Mammary epithelial cell (primary cell): ENCODE measurements around the gene CHRD.

Experiments
- CTCF ChIP-seq, 2 donors: IDR thresholded peaks in 1 of 2; conservative IDR thresholded peaks in 1 of 2; 2 replicates each; pipeline ENCODE4 v1.5.1; 2011 to 2012; ENCODE audit warnings: inconsistent platforms in 2 of 2, low read length in 2 of 2, mild to moderate bottlenecking in 2 of 2, control low read depth in 1 of 2, low read depth in 1 of 2; ENCODE audit not compliant: insufficient read depth in 1 of 2; ENCODE audit errors: extremely low read depth in 1 of 2
- EZH2 ChIP-seq: IDR thresholded peaks from 2 replicates; pipeline ENCODE4 v1.6.1; 2012; ENCODE audit warnings: low read length, inconsistent platforms, borderline replicate concordance

GRCh38 chr3:184338511-184338945 is 41.3 kb upstream of the CHRD start:
- TF ChIP-seq EZH2 (no peak), CTCF (conservative IDR thresholded peaks at IDR 0.05 in 1 of 2, IDR thresholded peaks at IDR 0.05 in 1 of 2; ENCODE audit: extremely low read depth in 1 of 2, insufficient read depth in 1 of 2, low read depth in 1 of 2, low read length in 2 of 2) (no peak)
